HUES6 (cell line): ENCODE results near the gene SH3RF1.

ENCODE experiments used
- H3K27ac ChIP-seq: 2 replicates; pipeline ENCODE4 v1.7.0; 2013; ENCODE audit warnings: low read depth, mild to moderate bottlenecking, low read length, inconsistent platforms
- H3K27me3 ChIP-seq: 2 replicates; pipeline ENCODE4 v1.6.1; 2013; ENCODE audit warnings: low read length; ENCODE audit not compliant: control insufficient read depth, insufficient read depth
- H3K36me3 ChIP-seq: 2 replicates; pipeline ENCODE4 v1.6.1; 2013; ENCODE audit warnings: low read length; ENCODE audit not compliant: control insufficient read depth, insufficient read depth
- H3K4me1 ChIP-seq: 2 replicates; pipeline ENCODE4 v1.6.1; 2013; ENCODE audit warnings: low read length; ENCODE audit not compliant: control insufficient read depth, insufficient read depth
- H3K4me3 ChIP-seq: 2 replicates; pipeline ENCODE4 v1.5.1; 2013; ENCODE audit warnings: low read depth, low read length
- H3K9ac ChIP-seq: one replicate; pipeline ENCODE4 v1.6.1; 2013; ENCODE audit warnings: mild to moderate bottlenecking, low read length
- H3K9me3 ChIP-seq: 2 replicates; pipeline ENCODE4 v1.6.1; 2013; ENCODE audit warnings: low read depth, low read length; ENCODE audit not compliant: control insufficient read depth, insufficient read depth

SH3RF1 gene

GRCh38 chr4:169060391-169061091, 210.2 kb downstream of the SH3RF1 start:
- H3K4me3 ChIP-seq = no peak overlapping the region
- no peaks in the 10 kb centered on the region for H3K27me3 ChIP-seq
- no peaks in the 10 kb centered on the region for H3K9me3 ChIP-seq
- no peak overlapping the region for H3K27ac ChIP-seq
- H3K4me1 ChIP-seq = no peaks in the 10 kb centered on the region
- no peak overlapping the region for H3K9ac ChIP-seq
- H3K36me3 ChIP-seq = no peaks in the 10 kb centered on the region

- no peak overlapping the region for H3K4me3 ChIP-seq
- H3K4me1 ChIP-seq = no peaks in the 10 kb centered on the region
- no peak overlapping the region for H3K27ac ChIP-seq
- no peaks in the 10 kb centered on the region for H3K9me3 ChIP-seq
- no peaks in the 10 kb centered on the region for H3K36me3 ChIP-seq
- no peak overlapping the region for H3K9ac ChIP-seq
- H3K27me3 ChIP-seq = no peaks in the 10 kb centered on the region
Measured at GRCh38 chr4:169059306-169060211, 211.2 kb downstream of the SH3RF1 start.

GRCh38 chr4:169058312-169058711, 212.4 kb downstream of the SH3RF1 start:
- Histone ChIP-seq H3K27me3 (no peaks in the 10 kb centered on the region), H3K9ac (no peak overlapping the region), H3K4me3 (no peak overlapping the region), H3K27ac (no peak overlapping the region), H3K36me3 (no peaks in the 10 kb centered on the region), H3K9me3 (no peaks in the 10 kb centered on the region), H3K4me1 (no peaks in the 10 kb centered on the region)

GRCh38 chr4:169054879-169055278, 215.9 kb downstream of the SH3RF1 start:
- H3K4me1 ChIP-seq = no peaks in the 10 kb centered on the region; the same call in 1 of the 2 replicates
- no peak overlapping the region for H3K9ac ChIP-seq
- H3K4me3 ChIP-seq = no peak overlapping the region
- no peak overlapping the region for H3K27ac ChIP-seq
- no peaks in the 10 kb centered on the region for H3K9me3 ChIP-seq
- no peaks in the 10 kb centered on the region for H3K27me3 ChIP-seq
- no peaks in the 10 kb centered on the region for H3K36me3 ChIP-seq

GRCh38 chr4:169052594-169052945, 218.2 kb downstream of the SH3RF1 start:
- no peaks in the 10 kb centered on the region for H3K9me3 ChIP-seq
- no peaks in the 10 kb centered on the region; the same call in 1 of the 2 replicates for H3K4me1 ChIP-seq
- H3K36me3 ChIP-seq = no peaks in the 10 kb centered on the region
- H3K4me3 ChIP-seq = no peak overlapping the region
- H3K27me3 ChIP-seq = no peaks in the 10 kb centered on the region
- no peak overlapping the region for H3K27ac ChIP-seq
- no peak overlapping the region for H3K9ac ChIP-seq

- Histone ChIP-seq H3K4me1 (no peaks in the 10 kb centered on the region; the same call in 1 of the 2 replicates), H3K4me3 (no peak overlapping the region), H3K36me3 (no peaks in the 10 kb centered on the region), H3K9ac (no peak overlapping the region), H3K9me3 (no peaks in the 10 kb centered on the region), H3K27ac (no peak overlapping the region), H3K27me3 (no peaks in the 10 kb centered on the region)
Measured at GRCh38 chr4:169051761-169052593, 218.8 kb downstream of the SH3RF1 start.

- Histone ChIP-seq H3K4me1 (no peaks in the 10 kb centered on the region; the same call in 1 of the 2 replicates), H3K27me3 (no peaks in the 10 kb centered on the region), H3K4me3 (no peak overlapping the region), H3K9ac (no peak overlapping the region), H3K27ac (no peak overlapping the region), H3K9me3 (no peaks in the 10 kb centered on the region), H3K36me3 (no peaks in the 10 kb centered on the region)
Measured at GRCh38 chr4:169050881-169051760, 219.6 kb downstream of the SH3RF1 start.

- H3K36me3 ChIP-seq = no peaks in the 10 kb centered on the region
- no peak overlapping the region for H3K27ac ChIP-seq
- H3K27me3 ChIP-seq = no peaks in the 10 kb centered on the region
- H3K9me3 ChIP-seq = no peaks in the 10 kb centered on the region
- H3K4me3 ChIP-seq = no peak overlapping the region
- H3K9ac ChIP-seq = no peak overlapping the region
- H3K4me1 ChIP-seq = no peaks in the 10 kb centered on the region; the same call in 1 of the 2 replicates
Measured at GRCh38 chr4:169050284-169050683, 220.5 kb downstream of the SH3RF1 start.

- Histone ChIP-seq H3K9me3 (no peaks in the 10 kb centered on the region), H3K27me3 (no peaks in the 10 kb centered on the region), H3K4me3 (no peak overlapping the region), H3K9ac (no peak overlapping the region), H3K27ac (no peak overlapping the region), H3K36me3 (no peaks in the 10 kb centered on the region), H3K4me1 (no peaks in the 10 kb centered on the region; the same call in 1 of the 2 replicates)
Measured at GRCh38 chr4:169048868-169049414, 221.8 kb downstream of the SH3RF1 start.

- Histone ChIP-seq H3K9me3 (no peaks in the 10 kb centered on the region), H3K9ac (no peak overlapping the region), H3K4me1 (no peaks in the 10 kb centered on the region; the same call in 1 of the 2 replicates), H3K36me3 (no peaks in the 10 kb centered on the region), H3K27ac (no peak overlapping the region), H3K27me3 (no peaks in the 10 kb centered on the region), H3K4me3 (no peak overlapping the region)
Measured at GRCh38 chr4:169047956-169048355, 222.8 kb downstream of the SH3RF1 start.
